A549 (cell line): ENCODE results near the gene FKTN.

ENCODE experiments used
- CEBPB ChIP-seq, 2 experiments: fragments of >200 bp in 1 of 2; sonication (Bioruptor Twin) in 1 of 2; formaldehyde crosslinking in 1 of 2; IDR thresholded peaks; 2 replicates each; pipeline ENCODE4 v1.6.1; 2012 to 2016
- CTCF ChIP-seq: fragments of >200 bp; sonication (Bioruptor Twin); formaldehyde crosslinking; IDR thresholded peaks from 3 replicates; pipeline ENCODE4 v1.5.1; 2016
- KDM1A ChIP-seq: fragments of 200-600 bp; sonication (generic); IDR thresholded peaks from 2 replicates; pipeline ENCODE4 v1.6.1; 2016; ENCODE audit warnings: low read depth, mild to moderate bottlenecking
- USF2 ChIP-seq: fragments of 450-650 bp; IDR thresholded peaks from 2 replicates; pipeline ENCODE4 v1.6.1; 2014; ENCODE audit warnings: antibody characterized with exemption
- ZC3H11A ChIP-seq: fragments of 450-650 bp; IDR thresholded peaks from 2 replicates; pipeline ENCODE4 v1.6.1; 2014; ENCODE audit warnings: antibody characterized with exemption, mild to moderate bottlenecking
- TF ChIP-seq, protein P1 (sequence below): fragments of 200-600 bp; sonication (generic); IDR thresholded peaks from 2 replicates; pipeline ENCODE4 v1.6.1; 2016; ENCODE audit warnings: antibody characterized with exemption, mild to moderate bottlenecking, moderate library complexity
- TF ChIP-seq, protein P2 (sequence below): fragments of >200 bp; sonication (Bioruptor Twin); formaldehyde crosslinking; IDR thresholded peaks from 3 replicates; pipeline ENCODE4 v1.6.1; 2016
- TF ChIP-seq, protein P3 (sequence below): fragments of >200 bp; sonication (Bioruptor Twin); formaldehyde crosslinking; IDR thresholded peaks from 2 replicates; pipeline ENCODE4 v1.6.1; 2016

DNA sequence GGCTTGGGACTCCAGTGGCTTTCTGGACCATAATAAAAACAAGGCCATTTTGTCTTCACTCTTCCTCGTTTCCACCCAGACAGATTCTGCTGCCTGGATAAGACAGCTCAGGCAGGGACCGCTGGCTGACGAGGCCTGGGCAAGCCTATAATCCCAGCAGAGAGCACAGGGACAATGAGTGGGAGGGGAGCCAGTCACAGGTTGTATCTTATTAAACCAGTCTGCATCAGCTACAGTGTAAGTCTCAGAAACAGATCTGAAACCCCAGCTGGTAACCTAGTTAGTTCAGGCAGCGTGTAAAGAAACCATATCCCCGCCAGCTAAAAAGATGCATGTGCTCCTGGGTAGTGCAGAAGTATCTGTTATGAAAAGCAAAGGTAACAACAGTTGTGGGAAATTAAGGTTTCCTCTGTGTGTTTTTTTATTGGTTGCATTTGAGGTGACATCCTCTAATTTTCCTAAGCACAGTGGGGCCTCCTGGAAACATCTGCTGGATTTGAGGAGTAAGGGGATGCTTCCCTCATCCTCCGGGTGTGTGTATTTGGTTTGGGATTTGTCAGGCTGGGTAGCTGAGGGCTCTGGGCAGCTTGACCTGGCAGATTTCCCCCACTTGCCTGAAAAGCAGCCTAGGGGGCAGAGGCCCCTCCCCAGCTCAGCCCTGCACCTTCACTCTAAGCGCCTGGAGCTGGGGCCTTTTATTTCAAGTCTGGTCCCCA is 89.1 kb downstream of the FKTN start:
- TF ChIP-seq USF2 (no peak), CEBPB (IDR thresholded peaks at IDR 0.05) (no peak), ZC3H11A (no peak), CTCF (no peak), KDM1A (no peak)
- TF ChIP-seq, protein P1, sequence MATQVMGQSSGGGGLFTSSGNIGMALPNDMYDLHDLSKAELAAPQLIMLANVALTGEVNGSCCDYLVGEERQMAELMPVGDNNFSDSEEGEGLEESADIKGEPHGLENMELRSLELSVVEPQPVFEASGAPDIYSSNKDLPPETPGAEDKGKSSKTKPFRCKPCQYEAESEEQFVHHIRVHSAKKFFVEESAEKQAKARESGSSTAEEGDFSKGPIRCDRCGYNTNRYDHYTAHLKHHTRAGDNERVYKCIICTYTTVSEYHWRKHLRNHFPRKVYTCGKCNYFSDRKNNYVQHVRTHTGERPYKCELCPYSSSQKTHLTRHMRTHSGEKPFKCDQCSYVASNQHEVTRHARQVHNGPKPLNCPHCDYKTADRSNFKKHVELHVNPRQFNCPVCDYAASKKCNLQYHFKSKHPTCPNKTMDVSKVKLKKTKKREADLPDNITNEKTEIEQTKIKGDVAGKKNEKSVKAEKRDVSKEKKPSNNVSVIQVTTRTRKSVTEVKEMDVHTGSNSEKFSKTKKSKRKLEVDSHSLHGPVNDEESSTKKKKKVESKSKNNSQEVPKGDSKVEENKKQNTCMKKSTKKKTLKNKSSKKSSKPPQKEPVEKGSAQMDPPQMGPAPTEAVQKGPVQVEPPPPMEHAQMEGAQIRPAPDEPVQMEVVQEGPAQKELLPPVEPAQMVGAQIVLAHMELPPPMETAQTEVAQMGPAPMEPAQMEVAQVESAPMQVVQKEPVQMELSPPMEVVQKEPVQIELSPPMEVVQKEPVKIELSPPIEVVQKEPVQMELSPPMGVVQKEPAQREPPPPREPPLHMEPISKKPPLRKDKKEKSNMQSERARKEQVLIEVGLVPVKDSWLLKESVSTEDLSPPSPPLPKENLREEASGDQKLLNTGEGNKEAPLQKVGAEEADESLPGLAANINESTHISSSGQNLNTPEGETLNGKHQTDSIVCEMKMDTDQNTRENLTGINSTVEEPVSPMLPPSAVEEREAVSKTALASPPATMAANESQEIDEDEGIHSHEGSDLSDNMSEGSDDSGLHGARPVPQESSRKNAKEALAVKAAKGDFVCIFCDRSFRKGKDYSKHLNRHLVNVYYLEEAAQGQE, result no peak
- TF ChIP-seq, protein P2, sequence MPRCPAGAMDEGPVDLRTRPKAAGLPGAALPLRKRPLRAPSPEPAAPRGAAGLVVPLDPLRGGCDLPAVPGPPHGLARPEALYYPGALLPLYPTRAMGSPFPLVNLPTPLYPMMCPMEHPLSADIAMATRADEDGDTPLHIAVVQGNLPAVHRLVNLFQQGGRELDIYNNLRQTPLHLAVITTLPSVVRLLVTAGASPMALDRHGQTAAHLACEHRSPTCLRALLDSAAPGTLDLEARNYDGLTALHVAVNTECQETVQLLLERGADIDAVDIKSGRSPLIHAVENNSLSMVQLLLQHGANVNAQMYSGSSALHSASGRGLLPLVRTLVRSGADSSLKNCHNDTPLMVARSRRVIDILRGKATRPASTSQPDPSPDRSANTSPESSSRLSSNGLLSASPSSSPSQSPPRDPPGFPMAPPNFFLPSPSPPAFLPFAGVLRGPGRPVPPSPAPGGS, result no peak
- TF ChIP-seq, protein P3, sequence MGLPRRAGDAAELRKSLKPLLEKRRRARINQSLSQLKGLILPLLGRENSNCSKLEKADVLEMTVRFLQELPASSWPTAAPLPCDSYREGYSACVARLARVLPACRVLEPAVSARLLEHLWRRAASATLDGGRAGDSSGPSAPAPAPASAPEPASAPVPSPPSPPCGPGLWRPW, result no peak
